SH-SY5Y (cell line): ENCODE data around the gene WDPCP.

Experiments used
- GATA2 ChIP-seq: IDR thresholded peaks from 2 replicates; pipeline ENCODE4 v1.6.1; 2011; ENCODE audit warnings: mild to moderate bottlenecking, low read depth, low read length
- GATA3 ChIP-seq: IDR thresholded peaks from 2 replicates; pipeline ENCODE4 v1.6.1; 2011; ENCODE audit warnings: low read depth, mild to moderate bottlenecking, low read length, moderate library complexity

DNA sequence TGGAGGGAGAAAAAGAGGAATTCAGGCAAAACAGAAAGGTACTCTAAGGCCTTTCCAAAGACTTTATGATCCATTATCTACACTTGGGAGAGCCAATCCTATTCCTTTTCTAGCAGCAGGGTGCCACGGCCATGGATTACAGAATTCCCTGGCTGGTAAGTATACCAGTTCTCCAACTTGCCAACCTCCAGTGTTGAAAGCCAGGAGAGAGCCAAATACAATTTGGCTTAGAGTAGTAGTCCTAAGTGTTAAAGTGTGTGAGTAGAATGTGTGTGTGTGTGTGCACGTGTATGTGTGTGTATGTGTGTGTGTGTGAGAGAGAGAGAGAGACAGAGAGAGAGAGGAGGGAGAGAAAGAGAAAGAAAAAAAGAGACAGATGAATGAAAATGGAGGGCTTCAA, 43.3 kb downstream of the WDPCP start:
- TF ChIP-seq GATA3 (no peak), GATA2 (no peak)
